ENCODE results near the gene CCDC91.
A peak's percentile ranks its signal among the peaks of the same experiment; 100 is the strongest.

CCDC91 gene, protein sequence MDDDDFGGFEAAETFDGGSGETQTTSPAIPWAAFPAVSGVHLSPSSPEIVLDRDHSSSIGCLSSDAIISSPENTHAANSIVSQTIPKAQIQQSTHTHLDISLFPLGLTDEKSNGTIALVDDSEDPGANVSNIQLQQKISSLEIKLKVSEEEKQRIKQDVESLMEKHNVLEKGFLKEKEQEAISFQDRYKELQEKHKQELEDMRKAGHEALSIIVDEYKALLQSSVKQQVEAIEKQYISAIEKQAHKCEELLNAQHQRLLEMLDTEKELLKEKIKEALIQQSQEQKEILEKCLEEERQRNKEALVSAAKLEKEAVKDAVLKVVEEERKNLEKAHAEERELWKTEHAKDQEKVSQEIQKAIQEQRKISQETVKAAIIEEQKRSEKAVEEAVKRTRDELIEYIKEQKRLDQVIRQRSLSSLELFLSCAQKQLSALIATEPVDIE

DNA sequence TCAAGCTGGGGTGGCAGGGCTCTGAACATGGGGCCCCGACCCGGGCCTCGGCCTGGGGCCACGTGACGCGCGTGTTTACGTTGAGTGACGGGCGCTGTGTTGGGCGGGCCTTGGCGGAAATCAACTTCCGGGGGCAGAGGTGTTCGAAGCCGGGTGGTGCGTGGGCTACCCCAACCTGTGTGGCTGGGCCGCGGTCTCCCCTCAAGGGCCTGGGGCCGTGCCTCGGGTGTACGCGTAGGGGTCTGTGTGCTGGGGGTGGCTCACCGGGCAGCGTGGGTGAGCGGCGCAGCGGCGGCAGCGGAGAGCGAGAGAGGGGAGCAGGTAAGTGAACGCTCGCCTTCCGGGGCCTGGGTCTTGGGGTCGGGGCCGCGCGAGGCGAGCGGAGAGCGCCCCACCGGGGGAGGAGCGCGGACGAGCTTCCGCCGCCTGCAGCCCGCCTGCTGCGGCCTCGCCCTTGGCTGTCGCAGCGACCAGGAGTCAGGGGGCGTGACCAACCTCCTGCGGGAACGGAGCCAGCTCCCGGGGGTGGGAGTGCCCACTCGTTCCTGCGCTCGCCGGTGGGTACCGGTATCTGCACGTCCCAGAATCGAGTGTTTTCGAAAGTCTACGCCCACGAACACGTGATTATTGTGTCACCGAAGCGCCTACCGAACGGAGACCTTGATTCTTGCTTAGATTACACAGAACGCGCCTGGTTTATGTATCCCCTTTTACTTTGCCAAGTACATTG, at the start of gene CCDC91:
Gene CCDC91, plus strand, starts transcription at position 136 of the 730 bp plus-strand sequence. CDS start 66,760 bp downstream, outside the sequence.
- peak within 1 kb of the TSS; percentile 93 for H3K27ac ChIP-seq (ENCODE audit: low read depth, low read length)
- no peaks in the 10 kb centered on the region for H3K36me3 ChIP-seq (ENCODE audit: control insufficient read depth, insufficient read depth, low read length)
- H3K27me3 ChIP-seq (ENCODE audit: control insufficient read depth, insufficient read depth, low read length): no peaks in the 10 kb centered on the region
- H3K4me3 ChIP-seq (ENCODE audit: low read depth, low read length): peak within 1 kb of the TSS; percentile 96
- H3K9ac ChIP-seq (ENCODE audit: low read length): peak within 1 kb of the TSS; percentile 89
- H3K9me3 ChIP-seq (ENCODE audit: control insufficient read depth, insufficient read depth, low read depth, low read length): peaks cover 11% of the 10 kb centered on the region; the same call in 1 of the 2 replicates
- peaks cover 15% of the 10 kb centered on the region; the same call in 1 of the 2 replicates for H3K4me1 ChIP-seq (ENCODE audit: control insufficient read depth, insufficient read depth, low read length)

DNA sequence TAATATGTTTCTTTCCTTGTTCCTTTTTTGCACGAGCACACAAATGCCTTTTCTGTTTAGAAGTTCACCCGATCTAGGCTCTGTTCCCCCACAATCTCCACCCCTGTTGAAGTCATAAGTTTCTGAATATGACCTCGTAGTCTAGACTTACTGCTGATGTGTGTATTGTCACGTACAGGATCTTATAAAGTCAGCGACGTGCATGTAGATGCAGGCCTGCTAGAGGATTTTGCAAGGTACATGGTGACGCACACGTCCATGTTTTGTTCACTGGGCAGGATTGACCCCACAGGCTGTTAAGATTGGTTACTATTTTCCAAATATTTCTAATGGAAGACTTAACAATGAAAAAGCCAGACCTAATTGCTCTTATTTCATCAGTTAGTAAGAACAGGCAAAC, 46.2 kb upstream of the CCDC91 start:
- H3K4me1 ChIP-seq (ENCODE audit: control insufficient read depth, insufficient read depth, low read length): no peaks in the 10 kb centered on the region
- H3K4me3 ChIP-seq (ENCODE audit: low read depth, low read length): no peak overlapping the region
- no peak overlapping the region for H3K27ac ChIP-seq (ENCODE audit: low read depth, low read length)
- no peaks in the 10 kb centered on the region for H3K36me3 ChIP-seq (ENCODE audit: control insufficient read depth, insufficient read depth, low read length)
- H3K9ac ChIP-seq (ENCODE audit: low read length): no peak overlapping the region
- H3K9me3 ChIP-seq (ENCODE audit: control insufficient read depth, insufficient read depth, low read depth, low read length): no peaks in the 10 kb centered on the region
- no peaks in the 10 kb centered on the region for H3K27me3 ChIP-seq (ENCODE audit: control insufficient read depth, insufficient read depth, low read length)

DNA sequence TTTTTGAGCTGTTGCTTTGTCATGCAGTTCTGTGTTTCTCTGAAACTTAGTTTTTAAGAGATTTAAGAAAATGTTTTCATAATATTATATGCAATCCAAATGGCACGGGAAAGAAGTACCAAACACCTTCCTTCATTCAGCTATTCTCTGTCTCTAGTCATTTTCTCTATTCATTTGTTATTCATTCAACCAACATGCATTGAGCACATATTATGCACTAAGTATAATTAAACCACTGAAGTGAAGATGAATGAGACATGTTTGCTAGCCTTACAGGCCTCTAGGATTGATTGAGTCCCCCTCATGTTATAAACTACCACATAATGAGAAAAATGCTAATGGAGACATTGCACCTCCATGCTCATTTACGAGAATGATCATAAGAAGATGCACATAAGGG, 45.7 kb upstream of the CCDC91 start:
- no peaks in the 10 kb centered on the region for H3K27me3 ChIP-seq (ENCODE audit: control insufficient read depth, insufficient read depth, low read length)
- H3K4me3 ChIP-seq (ENCODE audit: low read depth, low read length): no peak overlapping the region
- H3K4me1 ChIP-seq (ENCODE audit: control insufficient read depth, insufficient read depth, low read length): no peaks in the 10 kb centered on the region
- no peak overlapping the region for H3K27ac ChIP-seq (ENCODE audit: low read depth, low read length)
- H3K36me3 ChIP-seq (ENCODE audit: control insufficient read depth, insufficient read depth, low read length): no peaks in the 10 kb centered on the region
- no peak overlapping the region for H3K9ac ChIP-seq (ENCODE audit: low read length)
- no peaks in the 10 kb centered on the region for H3K9me3 ChIP-seq (ENCODE audit: control insufficient read depth, insufficient read depth, low read depth, low read length)

DNA sequence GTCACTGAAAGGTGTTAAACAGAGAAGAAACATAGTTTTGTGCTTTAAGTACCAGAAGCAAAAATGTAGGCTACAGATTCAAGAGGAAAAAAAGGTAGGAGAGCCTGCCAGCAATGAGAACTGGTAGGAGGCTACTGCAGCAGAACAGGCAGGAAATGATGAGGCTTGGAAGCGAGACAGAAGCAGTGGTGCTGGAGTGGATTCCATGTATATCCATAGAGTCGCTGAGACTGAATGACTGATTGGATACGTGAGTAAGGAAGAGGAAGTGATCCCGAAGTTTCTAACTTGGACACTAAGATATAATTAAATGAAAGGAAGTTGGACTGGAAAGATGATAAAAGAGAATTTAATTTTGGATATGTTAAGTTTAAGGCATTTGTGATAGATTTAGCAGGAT, 45.0 kb upstream of the CCDC91 start:
- Histone ChIP-seq H3K27me3 (ENCODE audit: control insufficient read depth, insufficient read depth, low read length) (no peaks in the 10 kb centered on the region), H3K4me3 (ENCODE audit: low read depth, low read length) (no peak overlapping the region), H3K9me3 (ENCODE audit: control insufficient read depth, insufficient read depth, low read depth, low read length) (no peaks in the 10 kb centered on the region), H3K36me3 (ENCODE audit: control insufficient read depth, insufficient read depth, low read length) (no peaks in the 10 kb centered on the region), H3K27ac (ENCODE audit: low read depth, low read length) (no peak overlapping the region), H3K4me1 (ENCODE audit: control insufficient read depth, insufficient read depth, low read length) (no peaks in the 10 kb centered on the region), H3K9ac (ENCODE audit: low read length) (no peak overlapping the region)

DNA sequence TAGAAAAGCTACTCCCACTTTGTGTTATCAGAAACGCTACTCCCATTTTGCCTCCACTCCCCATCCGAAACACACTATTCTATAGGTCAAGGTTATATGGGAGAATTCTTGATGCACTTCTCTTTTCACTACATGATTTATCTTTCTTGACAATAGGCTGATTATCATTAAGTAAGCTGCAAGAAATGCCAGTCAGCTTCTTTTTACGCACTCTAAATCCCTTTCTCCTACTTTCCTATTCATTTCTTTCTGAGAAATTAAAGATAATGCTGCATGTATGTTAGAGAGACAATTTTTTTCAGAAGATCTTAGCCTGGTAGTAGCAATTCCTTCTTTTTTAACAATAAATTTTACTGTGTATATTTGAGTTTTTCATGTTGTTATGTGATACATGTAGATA, 41.0 kb upstream of the CCDC91 start:
- H3K36me3 ChIP-seq (ENCODE audit: control insufficient read depth, insufficient read depth, low read length): no peaks in the 10 kb centered on the region
- H3K27ac ChIP-seq (ENCODE audit: low read depth, low read length): no peak overlapping the region
- no peak overlapping the region for H3K4me3 ChIP-seq (ENCODE audit: low read depth, low read length)
- H3K9ac ChIP-seq (ENCODE audit: low read length): no peak overlapping the region
- H3K27me3 ChIP-seq (ENCODE audit: control insufficient read depth, insufficient read depth, low read length): no peaks in the 10 kb centered on the region
- H3K4me1 ChIP-seq (ENCODE audit: control insufficient read depth, insufficient read depth, low read length): no peaks in the 10 kb centered on the region
- no peaks in the 10 kb centered on the region for H3K9me3 ChIP-seq (ENCODE audit: control insufficient read depth, insufficient read depth, low read depth, low read length)

DNA sequence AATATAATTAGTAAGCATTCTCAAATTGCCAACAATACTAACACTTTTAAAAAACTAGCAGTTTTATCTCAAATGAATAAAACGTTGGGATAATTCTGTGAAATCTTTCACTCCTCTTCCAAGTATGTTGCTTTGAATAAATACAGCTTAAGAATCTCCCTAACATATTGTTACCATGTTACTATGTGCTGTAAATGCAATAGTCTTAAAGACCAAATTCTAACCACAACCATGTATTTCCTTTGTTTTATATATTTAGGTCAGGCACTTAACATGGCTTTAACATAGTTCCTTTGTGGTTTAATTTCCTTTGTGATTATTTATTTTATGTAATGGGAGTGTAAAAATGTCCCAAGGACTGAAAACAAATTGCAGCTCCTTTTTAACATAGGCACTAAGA, 33.9 kb upstream of the CCDC91 start:
- no peaks in the 10 kb centered on the region for H3K36me3 ChIP-seq (ENCODE audit: control insufficient read depth, insufficient read depth, low read length)
- no peaks in the 10 kb centered on the region for H3K4me1 ChIP-seq (ENCODE audit: control insufficient read depth, insufficient read depth, low read length)
- no peak overlapping the region for H3K9ac ChIP-seq (ENCODE audit: low read length)
- no peaks in the 10 kb centered on the region for H3K9me3 ChIP-seq (ENCODE audit: control insufficient read depth, insufficient read depth, low read depth, low read length)
- no peak overlapping the region for H3K27ac ChIP-seq (ENCODE audit: low read depth, low read length)
- H3K4me3 ChIP-seq (ENCODE audit: low read depth, low read length): no peak overlapping the region
- H3K27me3 ChIP-seq (ENCODE audit: control insufficient read depth, insufficient read depth, low read length): no peaks in the 10 kb centered on the region

DNA sequence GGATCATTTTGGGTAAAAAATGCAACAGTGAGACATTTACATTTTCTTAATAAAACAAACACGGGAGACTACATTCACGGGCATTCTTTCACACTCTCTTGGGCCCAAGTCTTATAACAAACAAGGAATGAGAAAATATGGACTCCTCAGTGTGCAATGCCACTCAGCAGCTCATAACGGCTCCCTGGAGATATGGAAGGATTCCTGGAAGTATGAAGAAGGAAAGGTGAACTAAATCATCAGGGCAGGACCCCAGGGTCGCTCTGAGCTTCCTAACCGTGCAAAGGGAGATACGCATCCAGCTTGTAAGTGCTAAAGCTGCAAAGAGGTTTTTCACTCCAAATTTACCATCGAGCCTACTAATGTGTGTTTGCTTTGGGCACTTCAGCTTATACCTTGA, 33.5 kb upstream of the CCDC91 start:
- Histone ChIP-seq H3K27me3 (ENCODE audit: control insufficient read depth, insufficient read depth, low read length) (no peaks in the 10 kb centered on the region), H3K27ac (ENCODE audit: low read depth, low read length) (no peak overlapping the region), H3K9ac (ENCODE audit: low read length) (no peak overlapping the region), H3K4me3 (ENCODE audit: low read depth, low read length) (no peak overlapping the region), H3K9me3 (ENCODE audit: control insufficient read depth, insufficient read depth, low read depth, low read length) (no peaks in the 10 kb centered on the region), H3K4me1 (ENCODE audit: control insufficient read depth, insufficient read depth, low read length) (no peaks in the 10 kb centered on the region), H3K36me3 (ENCODE audit: control insufficient read depth, insufficient read depth, low read length) (no peaks in the 10 kb centered on the region)

DNA sequence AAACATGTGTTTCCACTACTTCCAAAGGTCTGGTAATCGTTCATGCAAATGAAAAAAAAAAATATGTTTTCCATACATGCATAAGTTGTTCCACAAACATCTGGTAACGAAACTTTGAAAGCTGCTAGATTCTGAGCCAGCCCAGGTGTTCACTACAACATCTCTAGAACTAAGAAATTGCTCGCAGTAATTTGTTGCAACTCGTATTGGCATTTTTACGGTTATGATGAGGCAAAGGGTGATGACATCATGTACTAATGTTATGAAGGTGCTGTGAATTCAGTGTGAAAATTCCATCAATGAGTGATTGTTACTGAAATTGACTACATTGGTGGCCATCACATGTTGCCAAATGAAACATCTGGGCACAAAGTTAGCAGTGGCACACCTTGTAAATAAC, 31.9 kb upstream of the CCDC91 start:
- no peaks in the 10 kb centered on the region for H3K9me3 ChIP-seq (ENCODE audit: control insufficient read depth, insufficient read depth, low read depth, low read length)
- no peak overlapping the region for H3K4me3 ChIP-seq (ENCODE audit: low read depth, low read length)
- no peaks in the 10 kb centered on the region for H3K36me3 ChIP-seq (ENCODE audit: control insufficient read depth, insufficient read depth, low read length)
- H3K27me3 ChIP-seq (ENCODE audit: control insufficient read depth, insufficient read depth, low read length): no peaks in the 10 kb centered on the region
- H3K27ac ChIP-seq (ENCODE audit: low read depth, low read length): no peak overlapping the region
- H3K4me1 ChIP-seq (ENCODE audit: control insufficient read depth, insufficient read depth, low read length): no peaks in the 10 kb centered on the region
- H3K9ac ChIP-seq (ENCODE audit: low read length): no peak overlapping the region

DNA sequence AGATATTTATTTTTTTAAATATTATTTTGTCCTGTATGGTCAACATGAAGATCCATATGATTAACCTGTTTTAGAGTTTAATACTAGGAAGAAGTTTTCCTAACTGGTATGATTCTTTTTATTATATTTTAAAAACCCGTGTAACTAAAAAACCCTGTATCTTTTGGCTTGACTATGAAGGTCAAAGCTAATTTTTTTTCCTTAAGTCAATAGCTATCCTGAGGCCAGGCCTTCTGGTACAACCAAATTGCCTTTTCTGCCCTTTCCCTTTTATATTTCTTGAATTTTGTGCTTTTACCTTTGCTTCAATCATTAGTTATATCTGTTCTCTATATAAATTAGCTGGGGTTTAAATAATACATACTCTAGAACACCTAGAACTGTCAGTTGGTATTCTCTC, 30.6 kb upstream of the CCDC91 start:
- Histone ChIP-seq H3K9me3 (ENCODE audit: control insufficient read depth, insufficient read depth, low read depth, low read length) (no peaks in the 10 kb centered on the region), H3K9ac (ENCODE audit: low read length) (no peak overlapping the region), H3K4me1 (ENCODE audit: control insufficient read depth, insufficient read depth, low read length) (no peaks in the 10 kb centered on the region), H3K4me3 (ENCODE audit: low read depth, low read length) (no peak overlapping the region), H3K36me3 (ENCODE audit: control insufficient read depth, insufficient read depth, low read length) (no peaks in the 10 kb centered on the region), H3K27me3 (ENCODE audit: control insufficient read depth, insufficient read depth, low read length) (no peaks in the 10 kb centered on the region), H3K27ac (ENCODE audit: low read depth, low read length) (no peak overlapping the region)

DNA sequence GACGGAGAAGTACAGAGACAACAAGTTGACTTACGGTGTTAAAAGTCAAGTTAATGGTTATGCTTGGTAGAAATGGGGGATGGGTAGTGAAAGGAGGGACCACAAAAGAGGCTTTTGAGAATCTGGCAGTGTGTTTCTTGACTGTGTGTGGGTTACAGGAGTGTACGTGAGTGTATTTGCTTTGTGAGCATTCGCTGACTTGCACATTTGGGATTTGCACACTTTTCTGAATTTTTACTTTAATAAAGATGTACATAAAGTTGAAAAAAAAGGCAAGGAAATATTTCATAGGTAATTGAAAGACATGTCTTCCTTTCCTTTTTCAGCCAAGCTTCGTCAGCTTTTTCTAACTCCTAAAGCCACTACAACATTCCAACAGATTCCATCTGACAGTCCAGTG, 28.6 kb upstream of the CCDC91 start:
- no peaks in the 10 kb centered on the region for H3K4me1 ChIP-seq (ENCODE audit: control insufficient read depth, insufficient read depth, low read length)
- no peak overlapping the region for H3K9ac ChIP-seq (ENCODE audit: low read length)
- H3K4me3 ChIP-seq (ENCODE audit: low read depth, low read length): no peak overlapping the region
- H3K27ac ChIP-seq (ENCODE audit: low read depth, low read length): no peak overlapping the region
- H3K27me3 ChIP-seq (ENCODE audit: control insufficient read depth, insufficient read depth, low read length): no peaks in the 10 kb centered on the region
- H3K36me3 ChIP-seq (ENCODE audit: control insufficient read depth, insufficient read depth, low read length): no peaks in the 10 kb centered on the region
- no peaks in the 10 kb centered on the region for H3K9me3 ChIP-seq (ENCODE audit: control insufficient read depth, insufficient read depth, low read depth, low read length)

DNA sequence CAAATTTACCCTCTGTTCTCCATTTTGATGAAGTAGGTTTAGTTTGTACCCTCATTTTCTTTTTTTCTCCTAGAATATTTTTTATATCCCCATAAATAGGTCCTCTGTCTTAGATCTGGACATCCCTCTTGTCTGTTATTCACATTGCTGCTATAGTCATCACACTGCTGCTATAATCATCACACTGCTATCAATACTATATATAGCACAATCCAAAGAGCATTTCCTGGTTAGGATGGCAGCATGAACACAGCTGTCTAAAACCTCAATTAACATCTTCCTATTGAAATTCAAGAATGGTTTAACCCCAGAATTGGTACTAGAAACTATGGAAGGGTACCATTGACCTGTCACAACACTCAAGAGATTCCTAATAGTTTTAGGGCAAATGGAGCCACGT, 27.6 kb upstream of the CCDC91 start:
- no peak overlapping the region for H3K9ac ChIP-seq (ENCODE audit: low read length)
- H3K9me3 ChIP-seq (ENCODE audit: control insufficient read depth, insufficient read depth, low read depth, low read length): no peaks in the 10 kb centered on the region
- H3K27ac ChIP-seq (ENCODE audit: low read depth, low read length): no peak overlapping the region
- no peaks in the 10 kb centered on the region for H3K36me3 ChIP-seq (ENCODE audit: control insufficient read depth, insufficient read depth, low read length)
- H3K27me3 ChIP-seq (ENCODE audit: control insufficient read depth, insufficient read depth, low read length): no peaks in the 10 kb centered on the region
- H3K4me3 ChIP-seq (ENCODE audit: low read depth, low read length): no peak overlapping the region
- H3K4me1 ChIP-seq (ENCODE audit: control insufficient read depth, insufficient read depth, low read length): no peaks in the 10 kb centered on the region
